Neural cell (in vitro differentiated cells): ENCODE data around the gene PARD6G. TPM values are rescaled to one million over a fixed set of nuclear protein-coding genes. Genes with fewer than 3 reads are reported as not detected.

Source experiments
- H2AFZ ChIP-seq: fragments of 200-600, 300-800 bp; sonication (generic), shearing (Covaris generic); 2 replicates; pipeline ENCODE4 v1.6.0; 2014; ENCODE audit warnings: low read depth, mild to moderate bottlenecking, antibody characterized with exemption, low read length, moderate library complexity
- H3F3A ChIP-seq: fragments of 200-600 bp; shearing (Covaris generic); 2 replicates; pipeline ENCODE4 v1.6.1; 2016; ENCODE audit warnings: mild to moderate bottlenecking, moderate library complexity, mixed read lengths, antibody characterized with exemption, low read length; ENCODE audit not compliant: insufficient read depth, poor library complexity, severe bottlenecking
- H3K27ac ChIP-seq: fragments of 200-600, 300-800 bp; sonication (generic), shearing (Covaris generic); 2 replicates; pipeline ENCODE4 v1.5.1; 2014; ENCODE audit warnings: mild to moderate bottlenecking, low read length, moderate library complexity
- H3K27me3 ChIP-seq: fragments of 300-800, 200-600 bp; sonication (generic), shearing (Covaris generic); 2 replicates; pipeline ENCODE4 v1.6.0; 2014; ENCODE audit warnings: mild to moderate bottlenecking, low read depth, low read length, moderate library complexity; ENCODE audit not compliant: insufficient read depth
- H3K36me3 ChIP-seq: fragments of 300-800, 200-600 bp; sonication (generic), shearing (Covaris generic); 2 replicates; pipeline ENCODE4 v1.5.1; 2014; ENCODE audit warnings: mild to moderate bottlenecking, antibody characterized with exemption, low read length, moderate library complexity; ENCODE audit not compliant: insufficient read depth
- H3K4me2 ChIP-seq: fragments of 300-800, 200-600 bp; sonication (generic), shearing (Covaris generic); 2 replicates; pipeline ENCODE4 v1.6.0; 2014; ENCODE audit warnings: mild to moderate bottlenecking, low read length
- H3K4me3 ChIP-seq: fragments of 300-800, 200-600 bp; sonication (generic), shearing (Covaris generic); 2 replicates; pipeline ENCODE4 v1.5.1; 2014; ENCODE audit warnings: mild to moderate bottlenecking, low read length, moderate library complexity
- H3K79me2 ChIP-seq: fragments of 200-600 bp; shearing (Covaris generic); replicated peaks from 2 replicates; pipeline ENCODE4 v1.6.0; 2014; ENCODE audit warnings: mild to moderate bottlenecking, low read length, moderate library complexity; ENCODE audit not compliant: insufficient read depth
- H3K9ac ChIP-seq: fragments of 300-800, 200-600 bp; sonication (generic), shearing (Covaris generic); 2 replicates; pipeline ENCODE4 v1.6.1; 2016; ENCODE audit warnings: mild to moderate bottlenecking, low read length, mixed read lengths
- H3K9me2 ChIP-seq: fragments of 200-600 bp; shearing (Covaris generic); 2 replicates; pipeline ENCODE4 v1.6.1; 2016; ENCODE audit warnings: mild to moderate bottlenecking, low read length, mixed read lengths; ENCODE audit not compliant: insufficient read depth
- H3K9me3 ChIP-seq: fragments of 200-600, 300-800 bp; sonication (generic), shearing (Covaris generic); 2 replicates; pipeline ENCODE4 v1.6.1; 2016; ENCODE audit warnings: mild to moderate bottlenecking, mixed run types, low read length, moderate library complexity, mixed read lengths
- H4K20me1 ChIP-seq: fragments of 200-600 bp; shearing (Covaris generic); 2 replicates; pipeline ENCODE4 v1.6.1; 2016; ENCODE audit warnings: mild to moderate bottlenecking, mixed run types; ENCODE audit not compliant: insufficient read depth
- CTCF ChIP-seq: fragments of 450-650 bp; IDR thresholded peaks from 2 replicates; pipeline ENCODE4 v1.5.1; 2014; ENCODE audit warnings: antibody characterized with exemption, mild to moderate bottlenecking, moderate library complexity; ENCODE audit not compliant: poor library complexity, severe bottlenecking
- EP300 ChIP-seq: fragments of 450-650 bp; conservative IDR thresholded peaks from 2 replicates; pipeline ENCODE4 v1.6.1; 2014; ENCODE audit warnings: antibody characterized with exemption, mild to moderate bottlenecking, moderate library complexity; ENCODE audit not compliant: poor library complexity, severe bottlenecking
- EZH2 ChIP-seq: fragments of 200-600, 300-800 bp; shearing (Covaris generic), sonication (generic); IDR thresholded peaks from 2 replicates; pipeline ENCODE4 v1.6.1; 2014; ENCODE audit warnings: antibody characterized with exemption, low read length, borderline replicate concordance, mild to moderate bottlenecking; ENCODE audit not compliant: insufficient read depth, poor library complexity, severe bottlenecking
- MXI1 ChIP-seq: fragments of 450-650 bp; conservative IDR thresholded peaks from 2 replicates; pipeline ENCODE4 v1.6.1; 2014; ENCODE audit warnings: antibody characterized with exemption, mild to moderate bottlenecking; ENCODE audit not compliant: poor library complexity, severe bottlenecking
- POLR2AphosphoS5 ChIP-seq: IDR thresholded peaks from 2 replicates; pipeline ENCODE4 v1.6.1; 2012
- RAD21 ChIP-seq: fragments of 450-650 bp; conservative IDR thresholded peaks from 2 replicates; pipeline ENCODE4 v1.6.1; 2014; ENCODE audit warnings: antibody characterized with exemption, mild to moderate bottlenecking, moderate library complexity
- REST ChIP-seq: IDR thresholded peaks from 2 replicates; pipeline ENCODE4 v1.6.1; 2012; ENCODE audit warnings: borderline replicate concordance
- SMC3 ChIP-seq: fragments of 450-650 bp; conservative IDR thresholded peaks from 2 replicates; pipeline ENCODE4 v1.6.1; 2014; ENCODE audit warnings: antibody characterized with exemption, mild to moderate bottlenecking, moderate library complexity; ENCODE audit not compliant: poor library complexity
- TAF1 ChIP-seq: IDR thresholded peaks from 2 replicates; pipeline ENCODE4 v1.6.1; 2012; ENCODE audit warnings: low read depth
- polyA plus RNA-seq: library from polyadenylated mRNA; depleted of rRNA; stranded (reverse); fragments of >200 nt; gene quantifications from 2 replicates; pipeline ENCODE4 v1.2.3, GENCODE V29; 2014

The PARD6G gene
- polyA plus RNA-seq, 1 donor from 2014 or later: 9.3 TPM

DNA sequence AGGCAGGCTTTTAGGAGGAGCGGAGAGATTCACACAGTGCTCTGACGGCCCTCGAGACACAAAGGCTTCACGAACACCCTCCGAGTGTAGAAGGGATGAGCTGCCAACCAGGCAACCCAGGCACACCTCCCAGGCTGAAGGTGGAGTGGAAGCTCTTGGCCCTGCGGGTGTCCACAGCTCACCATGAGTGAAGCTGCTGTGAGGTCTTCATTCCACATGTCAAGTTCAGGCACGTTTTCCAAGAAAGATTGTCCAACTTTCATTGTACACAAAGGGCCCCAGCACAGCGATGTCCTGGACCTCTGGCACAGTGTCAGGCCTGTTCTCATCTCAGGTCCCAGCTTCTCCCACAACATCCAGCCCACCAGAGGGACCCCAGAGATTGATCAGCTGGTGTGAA lies 13.4 kb downstream of the PARD6G start:
- no peak overlapping the region for H3K4me3 ChIP-seq

GRCh38 chr18:80233201-80233835 lies 14.0 kb downstream of the PARD6G start:
- H3K27me3 ChIP-seq: no peaks in the 10 kb centered on the region
- H3K9ac ChIP-seq: no peak overlapping the region
- H2AFZ ChIP-seq: no peak overlapping the region
- no peaks in the 10 kb centered on the region for H3K36me3 ChIP-seq
- no peaks in the 10 kb centered on the region for H3F3A ChIP-seq
- H3K4me3 ChIP-seq: no peak overlapping the region
- H3K9me3 ChIP-seq: no peaks in the 10 kb centered on the region
- peaks cover 24% of the 10 kb centered on the region for H3K79me2 ChIP-seq
- no peak overlapping the region for H3K27ac ChIP-seq
- H4K20me1 ChIP-seq: no peaks in the 10 kb centered on the region
- no peaks in the 10 kb centered on the region for H3K9me2 ChIP-seq
- no peak overlapping the region for H3K4me2 ChIP-seq
- TF ChIP-seq MXI1: no peak
- TF ChIP-seq EZH2: no peak
- TF ChIP-seq SMC3: no peak
- TF ChIP-seq POLR2AphosphoS5: no peak
- no peak for TF ChIP-seq CTCF
- no peak for TF ChIP-seq EP300

More for the DNA sequence above, 13.4 kb downstream of the PARD6G start:
- no peaks in the 10 kb centered on the region for H3F3A ChIP-seq
- no peak overlapping the region for H2AFZ ChIP-seq
- no peak overlapping the region for H3K4me2 ChIP-seq
- no peaks in the 10 kb centered on the region for H3K27me3 ChIP-seq
- H3K36me3 ChIP-seq: no peaks in the 10 kb centered on the region
- peaks cover 26% of the 10 kb centered on the region for H3K79me2 ChIP-seq
- TF ChIP-seq POLR2AphosphoS5: no peak
- no peak for TF ChIP-seq EP300
- no peak for TF ChIP-seq EZH2
- no peak for TF ChIP-seq CTCF
- no peak for TF ChIP-seq MXI1
- no peak for TF ChIP-seq SMC3
- TF ChIP-seq RAD21: no peak
- TF ChIP-seq REST: no peak
- TF ChIP-seq TAF1: no peak
- H3K9ac ChIP-seq: no peak overlapping the region
- H3K27ac ChIP-seq: no peak overlapping the region
- H3K9me2 ChIP-seq: no peaks in the 10 kb centered on the region
- H4K20me1 ChIP-seq: no peaks in the 10 kb centered on the region
- no peaks in the 10 kb centered on the region for H3K9me3 ChIP-seq
